HepG2 (cell line): ENCODE data around the gene RGR. TPM values are rescaled to one million over a fixed set of nuclear protein-coding genes. Genes with fewer than 3 reads are reported as not detected.

Experiments used
- AKNA ChIP-seq: sonication (generic); formaldehyde crosslinking; IDR thresholded peaks from 2 replicates; pipeline ENCODE4 v1.4.0; 2020; ENCODE audit warnings: missing genetic modification reagents, borderline replicate concordance
- CREB3 ChIP-seq: sonication (generic); formaldehyde crosslinking; IDR thresholded peaks from 2 replicates; pipeline ENCODE4 v1.5.0; 2020; ENCODE audit warnings: missing genetic modification reagents
- DMTF1 ChIP-seq: sonication (generic); formaldehyde crosslinking; IDR thresholded peaks from 2 replicates; pipeline ENCODE4 v1.4.0; 2020; ENCODE audit warnings: mild to moderate bottlenecking, missing genetic modification reagents
- ETV5 ChIP-seq: IDR thresholded peaks from 2 replicates; pipeline ENCODE4 v1.6.1; 2018; ENCODE audit warnings: missing biosample characterization, missing genetic modification reagents, inconsistent platforms, borderline replicate concordance
- FOXK1 ChIP-seq: sonication (generic); formaldehyde crosslinking; IDR thresholded peaks from 2 replicates; pipeline ENCODE4 v1.4.0; 2020; ENCODE audit warnings: low read depth, missing genetic modification reagents, borderline replicate concordance
- LRRFIP1 ChIP-seq: sonication (generic); formaldehyde crosslinking; conservative IDR thresholded peaks from 2 replicates; pipeline ENCODE4 v1.4.0; 2020; ENCODE audit warnings: missing genetic modification reagents
- NAIF1 ChIP-seq: sonication (generic); formaldehyde crosslinking; IDR thresholded peaks from 2 replicates; pipeline ENCODE4 v1.5.0; 2020; ENCODE audit warnings: mild to moderate bottlenecking, missing genetic modification reagents, borderline replicate concordance
- NCOR1 ChIP-seq: fragments of 200-600 bp; sonication (generic); IDR thresholded peaks from 2 replicates; pipeline ENCODE4 v1.7.0; 2017; ENCODE audit warnings: antibody characterized with exemption, low read length, borderline replicate concordance
- SSRP1 ChIP-seq: IDR thresholded peaks from 2 replicates; pipeline ENCODE4 v1.6.1; 2016; ENCODE audit warnings: control low read depth
- STAG1 ChIP-seq: sonication (generic); formaldehyde crosslinking; IDR thresholded peaks from 2 replicates; pipeline ENCODE4 v1.4.0; 2020; ENCODE audit warnings: missing genetic modification reagents
- TAF15 ChIP-seq: fragments of 200-400 bp; formaldehyde crosslinking; IDR thresholded peaks from one replicate; pipeline ENCODE4 v1.6.1; 2018; ENCODE audit warnings: mild to moderate bottlenecking, low read depth, low read length; ENCODE audit not compliant: poor library complexity, severe bottlenecking
- ZBTB33 ChIP-seq: sonication (generic); formaldehyde crosslinking; IDR thresholded peaks from 2 replicates; pipeline ENCODE4 v1.4.0; 2020; ENCODE audit warnings: missing genetic modification reagents
- ZBTB7B ChIP-seq: sonication (generic); formaldehyde crosslinking; IDR thresholded peaks from 2 replicates; pipeline ENCODE4 v1.4.0; 2020; ENCODE audit warnings: missing genetic modification reagents
- ZFX ChIP-seq: sonication (generic); formaldehyde crosslinking; IDR thresholded peaks from 2 replicates; pipeline ENCODE4 v1.4.0; 2020; ENCODE audit warnings: mild to moderate bottlenecking, low read depth, missing genetic modification reagents, moderate library complexity
- ZNF224 ChIP-seq: sonication (generic); formaldehyde crosslinking; IDR thresholded peaks from 2 replicates; pipeline ENCODE4 v1.5.0; 2020; ENCODE audit warnings: mild to moderate bottlenecking, missing genetic modification reagents
- ZNF773 ChIP-seq: sonication (generic); formaldehyde crosslinking; IDR thresholded peaks from 2 replicates; pipeline ENCODE4 v1.4.0; 2020; ENCODE audit warnings: missing genetic modification reagents, borderline replicate concordance
- polyA plus RNA-seq, 8 experiments: library from polyadenylated mRNA; depleted of rRNA in 3 of 8; stranded (reverse) in 7 of 8; unstranded in 1 of 8; fragments of >200 nt; fragmentation: Illumina TruSeq in 4 of 8; extraction: Trizol in 4 of 8; gene quantifications; 2 replicates each; pipeline versions ENCODE4 v1.2.1 to v1.2.3, GENCODE V29; 2011 to 2016; ENCODE audit warnings: low read depth in 4 of 8, missing spikeins in 1 of 8, mixed read lengths in 1 of 8; ENCODE audit not compliant: insufficient read depth in 1 of 8
- total RNA-seq, 5 experiments: library from RNA; depleted of rRNA; stranded (reverse); fragments of >200 nt; fragmentation: Illumina TruSeq; extraction: Trizol; gene quantifications; 2 replicates each; pipeline ENCODE4 v1.2.3, GENCODE V29; 2016; ENCODE audit warnings: low read depth in 1 of 5

RGR gene
- total and polyA plus RNA-seq, 2 of the 13 experiments (the other 11 are each of a cell fraction or from before 2014, with no cell fraction given), result 0.69 to 0.71 TPM

- TF ChIP-seq ZBTB33 (CRISPR knock-in tag) (no peak), ZNF773 (CRISPR knock-in tag) (no peak), ETV5 (no peak), NAIF1 (CRISPR knock-in tag) (no peak), AKNA (CRISPR knock-in tag) (no peak), STAG1 (CRISPR knock-in tag) (no peak), TAF15 (no peak), ZNF224 (no peak), CREB3 (CRISPR knock-in tag) (no peak), NCOR1 (no peak), SSRP1 (CRISPR knock-in tag) (no peak), DMTF1 (CRISPR knock-in tag) (no peak), LRRFIP1 (no peak), FOXK1 (CRISPR knock-in tag) (no peak), ZFX (CRISPR knock-in tag) (peak; percentile 14; the same call in 1 of the 2 replicates), ZBTB7B (CRISPR knock-in tag) (0 out of 2 replicates have a peak, but pooled peaks have one; percentile 30)
Observed at GRCh38 chr10:84244651-84245270, at the start of gene RGR (continued).
